HFFc6 (cell line): ENCODE measurements around the gene PRF1. TPM values are rescaled to one million over a fixed set of nuclear protein-coding genes. Genes with fewer than 3 reads are reported as not detected.

ENCODE experiments used
- DNase-seq: peaks from one replicate; pipeline ENCODE4 v3.0.0-alpha.2; 2018
- H3K27ac Mint-ChIP-seq: 2 replicates; pipeline ENCODE4 v1.8.0; 2020; ENCODE audit warnings: mild to moderate bottlenecking, mixed read lengths
- H3K27me3 Mint-ChIP-seq: 2 replicates; pipeline ENCODE4 v1.8.0; 2021; ENCODE audit warnings: mild to moderate bottlenecking, moderate library complexity, mixed read lengths; ENCODE audit not compliant: insufficient read depth
- H3K36me3 Mint-ChIP-seq: 2 replicates; pipeline ENCODE4 v1.8.0; 2021; ENCODE audit warnings: low read depth, mixed read lengths
- H3K4me1 Mint-ChIP-seq: 2 replicates; pipeline ENCODE4 v1.8.0; 2020; ENCODE audit warnings: low read depth, mixed read lengths
- H3K4me3 Mint-ChIP-seq: 2 replicates; pipeline ENCODE4 v1.8.0; 2020; ENCODE audit warnings: mild to moderate bottlenecking, moderate library complexity, mixed read lengths
- H3K9me3 Mint-ChIP-seq: 2 replicates; pipeline ENCODE4 v1.8.0; 2020; ENCODE audit warnings: mild to moderate bottlenecking, mixed read lengths
- CTCF ChIP-seq: fragments of 200-600 bp; sonication (generic); IDR thresholded peaks from 2 replicates; pipeline ENCODE4 v1.5.0; 2021; ENCODE audit warnings: antibody characterized with exemption, mild to moderate bottlenecking
- total RNA-seq, 6 experiments: library from RNA; stranded (reverse); fragmentation: NEBNext Ultra II Directional; extraction: Animal tissue kit (Norgen Biotek cat#: 25700); gene quantifications; 2 replicates in 1 of 6; 3 replicates in 5 of 6; pipeline ENCODE4 v1.2.3, GENCODE V29; 2021

Gene PRF1
- total RNA-seq, 6 experiments from 2014 or later = not detected

GRCh38 chr10:70568781-70569495 lies 33.6 kb downstream of the PRF1 start:
- no peak for DNase-seq
- no peak overlapping the region for H3K27ac Mint-ChIP-seq
- no peaks in the 10 kb centered on the region for H3K36me3 Mint-ChIP-seq
- no peak for TF ChIP-seq CTCF
- no peak overlapping the region for H3K4me3 Mint-ChIP-seq
- no peaks in the 10 kb centered on the region for H3K9me3 Mint-ChIP-seq
- H3K4me1 Mint-ChIP-seq = no peaks in the 10 kb centered on the region
- H3K27me3 Mint-ChIP-seq = peaks cover 29% of the 10 kb centered on the region

- Mint-ChIP-seq H3K27me3 (peaks cover 32% of the 10 kb centered on the region), H3K27ac (no peak overlapping the region), H3K36me3 (no peaks in the 10 kb centered on the region), H3K4me3 (no peak overlapping the region), H3K9me3 (no peaks in the 10 kb centered on the region), H3K4me1 (no peaks in the 10 kb centered on the region)
- DNase-seq = no peak
- TF ChIP-seq CTCF = no peak
These were observed 34.4 kb downstream of the PRF1 start for GRCh38 chr10:70568113-70568512.

- Mint-ChIP-seq H3K4me1 (no peaks in the 10 kb centered on the region), H3K27ac (no peak overlapping the region), H3K36me3 (no peaks in the 10 kb centered on the region), H3K9me3 (no peaks in the 10 kb centered on the region), H3K27me3 (peaks cover 34% of the 10 kb centered on the region), H3K4me3 (no peak overlapping the region)
- no peak for TF ChIP-seq CTCF
- DNase-seq = no peak
These were observed 34.9 kb downstream of the PRF1 start for GRCh38 chr10:70567603-70568002.

- no peaks in the 10 kb centered on the region for H3K36me3 Mint-ChIP-seq
- H3K27me3 Mint-ChIP-seq = peaks cover 35% of the 10 kb centered on the region
- H3K9me3 Mint-ChIP-seq = no peaks in the 10 kb centered on the region
- no peaks in the 10 kb centered on the region for H3K4me1 Mint-ChIP-seq
- no peak for TF ChIP-seq CTCF
- H3K27ac Mint-ChIP-seq = no peak overlapping the region
- no peak overlapping the region for H3K4me3 Mint-ChIP-seq
- no peak for DNase-seq
These were observed 35.8 kb downstream of the PRF1 start for GRCh38 chr10:70566515-70567290.

- H3K36me3 Mint-ChIP-seq = no peaks in the 10 kb centered on the region
- no peak overlapping the region for H3K4me3 Mint-ChIP-seq
- DNase-seq = no peak
- no peak overlapping the region for H3K27ac Mint-ChIP-seq
- no peaks in the 10 kb centered on the region for H3K9me3 Mint-ChIP-seq
- TF ChIP-seq CTCF = no peak
- no peaks in the 10 kb centered on the region for H3K4me1 Mint-ChIP-seq
- H3K27me3 Mint-ChIP-seq = peaks cover 39% of the 10 kb centered on the region
These were observed 36.7 kb downstream of the PRF1 start for GRCh38 chr10:70565556-70566514.
